Neural cell (in vitro differentiated cells): Measurements from ENCODE around the gene SLC2A4. TPM values are rescaled to one million over a fixed set of nuclear protein-coding genes. Genes with fewer than 3 reads are reported as not detected.
"Not testable (repeated sequence)": the region's sequence is repeated elsewhere in the genome, so short reads cannot be mapped to it uniquely, and the experiment has no call there.

Experiments used
- H2AFZ ChIP-seq: fragments of 200-600, 300-800 bp; sonication (generic), shearing (Covaris generic); 2 replicates; pipeline ENCODE4 v1.6.0; 2014; ENCODE audit warnings: low read depth, mild to moderate bottlenecking, antibody characterized with exemption, low read length, moderate library complexity
- H3F3A ChIP-seq: fragments of 200-600 bp; shearing (Covaris generic); 2 replicates; pipeline ENCODE4 v1.6.1; 2016; ENCODE audit warnings: mild to moderate bottlenecking, moderate library complexity, mixed read lengths, antibody characterized with exemption, low read length; ENCODE audit not compliant: insufficient read depth, poor library complexity, severe bottlenecking
- H3K27ac ChIP-seq: fragments of 200-600, 300-800 bp; sonication (generic), shearing (Covaris generic); 2 replicates; pipeline ENCODE4 v1.5.1; 2014; ENCODE audit warnings: mild to moderate bottlenecking, low read length, moderate library complexity
- H3K27me3 ChIP-seq: fragments of 300-800, 200-600 bp; sonication (generic), shearing (Covaris generic); 2 replicates; pipeline ENCODE4 v1.6.0; 2014; ENCODE audit warnings: mild to moderate bottlenecking, low read depth, low read length, moderate library complexity; ENCODE audit not compliant: insufficient read depth
- H3K36me3 ChIP-seq: fragments of 300-800, 200-600 bp; sonication (generic), shearing (Covaris generic); 2 replicates; pipeline ENCODE4 v1.5.1; 2014; ENCODE audit warnings: mild to moderate bottlenecking, antibody characterized with exemption, low read length, moderate library complexity; ENCODE audit not compliant: insufficient read depth
- H3K4me2 ChIP-seq: fragments of 300-800, 200-600 bp; sonication (generic), shearing (Covaris generic); 2 replicates; pipeline ENCODE4 v1.6.0; 2014; ENCODE audit warnings: mild to moderate bottlenecking, low read length
- H3K4me3 ChIP-seq: fragments of 300-800, 200-600 bp; sonication (generic), shearing (Covaris generic); 2 replicates; pipeline ENCODE4 v1.5.1; 2014; ENCODE audit warnings: mild to moderate bottlenecking, low read length, moderate library complexity
- H3K79me2 ChIP-seq: fragments of 200-600 bp; shearing (Covaris generic); replicated peaks from 2 replicates; pipeline ENCODE4 v1.6.0; 2014; ENCODE audit warnings: mild to moderate bottlenecking, low read length, moderate library complexity; ENCODE audit not compliant: insufficient read depth
- H3K9ac ChIP-seq: fragments of 300-800, 200-600 bp; sonication (generic), shearing (Covaris generic); 2 replicates; pipeline ENCODE4 v1.6.1; 2016; ENCODE audit warnings: mild to moderate bottlenecking, low read length, mixed read lengths
- H3K9me2 ChIP-seq: fragments of 200-600 bp; shearing (Covaris generic); 2 replicates; pipeline ENCODE4 v1.6.1; 2016; ENCODE audit warnings: mild to moderate bottlenecking, low read length, mixed read lengths; ENCODE audit not compliant: insufficient read depth
- H3K9me3 ChIP-seq: fragments of 200-600, 300-800 bp; sonication (generic), shearing (Covaris generic); 2 replicates; pipeline ENCODE4 v1.6.1; 2016; ENCODE audit warnings: mild to moderate bottlenecking, mixed run types, low read length, moderate library complexity, mixed read lengths
- H4K20me1 ChIP-seq: fragments of 200-600 bp; shearing (Covaris generic); 2 replicates; pipeline ENCODE4 v1.6.1; 2016; ENCODE audit warnings: mild to moderate bottlenecking, mixed run types; ENCODE audit not compliant: insufficient read depth
- EP300 ChIP-seq: fragments of 450-650 bp; conservative IDR thresholded peaks from 2 replicates; pipeline ENCODE4 v1.6.1; 2014; ENCODE audit warnings: antibody characterized with exemption, mild to moderate bottlenecking, moderate library complexity; ENCODE audit not compliant: poor library complexity, severe bottlenecking
- EZH2 ChIP-seq: fragments of 200-600, 300-800 bp; shearing (Covaris generic), sonication (generic); IDR thresholded peaks from 2 replicates; pipeline ENCODE4 v1.6.1; 2014; ENCODE audit warnings: antibody characterized with exemption, low read length, borderline replicate concordance, mild to moderate bottlenecking; ENCODE audit not compliant: insufficient read depth, poor library complexity, severe bottlenecking
- MXI1 ChIP-seq: fragments of 450-650 bp; conservative IDR thresholded peaks from 2 replicates; pipeline ENCODE4 v1.6.1; 2014; ENCODE audit warnings: antibody characterized with exemption, mild to moderate bottlenecking; ENCODE audit not compliant: poor library complexity, severe bottlenecking
- POLR2AphosphoS5 ChIP-seq: IDR thresholded peaks from 2 replicates; pipeline ENCODE4 v1.6.1; 2012
- RAD21 ChIP-seq: fragments of 450-650 bp; conservative IDR thresholded peaks from 2 replicates; pipeline ENCODE4 v1.6.1; 2014; ENCODE audit warnings: antibody characterized with exemption, mild to moderate bottlenecking, moderate library complexity
- SMC3 ChIP-seq: fragments of 450-650 bp; conservative IDR thresholded peaks from 2 replicates; pipeline ENCODE4 v1.6.1; 2014; ENCODE audit warnings: antibody characterized with exemption, mild to moderate bottlenecking, moderate library complexity; ENCODE audit not compliant: poor library complexity
- TAF1 ChIP-seq: IDR thresholded peaks from 2 replicates; pipeline ENCODE4 v1.6.1; 2012; ENCODE audit warnings: low read depth
- polyA plus RNA-seq: library from polyadenylated mRNA; depleted of rRNA; stranded (reverse); fragments of >200 nt; gene quantifications from 2 replicates; pipeline ENCODE4 v1.2.3, GENCODE V29; 2014
- TF ChIP-seq, protein P1 (sequence below): fragments of 450-650 bp; IDR thresholded peaks from 2 replicates; pipeline ENCODE4 v1.5.1; 2014; ENCODE audit warnings: antibody characterized with exemption, mild to moderate bottlenecking, moderate library complexity; ENCODE audit not compliant: poor library complexity, severe bottlenecking
- TF ChIP-seq, protein P2 (sequence below): IDR thresholded peaks from 2 replicates; pipeline ENCODE4 v1.6.1; 2012; ENCODE audit warnings: borderline replicate concordance

SLC2A4 gene
- polyA plus RNA-seq, 1 donor from 2014 or later = not detected

DNA sequence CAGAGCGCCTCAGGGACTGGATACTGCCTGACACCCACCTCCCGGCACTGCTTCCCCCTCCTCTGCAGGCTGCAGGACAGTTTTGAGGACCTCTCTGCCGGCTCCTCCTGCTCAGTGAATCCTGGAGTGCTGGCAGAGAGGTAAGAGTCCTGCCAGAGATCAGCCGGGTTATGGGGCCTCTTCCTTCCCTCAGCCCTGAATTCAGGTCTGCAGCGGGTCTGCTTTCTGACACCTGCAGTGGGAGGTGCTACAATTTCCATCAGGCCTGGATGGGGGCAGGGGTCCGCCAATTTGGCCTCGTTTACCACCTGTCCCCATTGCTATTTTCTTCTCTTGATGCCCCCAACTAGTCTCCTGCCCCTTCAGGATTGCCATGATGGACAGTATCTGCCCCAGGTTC, 50.6 kb downstream of the SLC2A4 start:
- no peaks in the 10 kb centered on the region for H3K9me2 ChIP-seq
- no peak overlapping the region for H3K27ac ChIP-seq
- H2AFZ ChIP-seq = no peak overlapping the region
- no peaks in the 10 kb centered on the region for H4K20me1 ChIP-seq
- no peak overlapping the region for H3K4me3 ChIP-seq
- no peaks in the 10 kb centered on the region for H3K27me3 ChIP-seq
- no peaks in the 10 kb centered on the region for H3K36me3 ChIP-seq
- no peak overlapping the region for H3K9ac ChIP-seq
- TF ChIP-seq, protein P1, sequence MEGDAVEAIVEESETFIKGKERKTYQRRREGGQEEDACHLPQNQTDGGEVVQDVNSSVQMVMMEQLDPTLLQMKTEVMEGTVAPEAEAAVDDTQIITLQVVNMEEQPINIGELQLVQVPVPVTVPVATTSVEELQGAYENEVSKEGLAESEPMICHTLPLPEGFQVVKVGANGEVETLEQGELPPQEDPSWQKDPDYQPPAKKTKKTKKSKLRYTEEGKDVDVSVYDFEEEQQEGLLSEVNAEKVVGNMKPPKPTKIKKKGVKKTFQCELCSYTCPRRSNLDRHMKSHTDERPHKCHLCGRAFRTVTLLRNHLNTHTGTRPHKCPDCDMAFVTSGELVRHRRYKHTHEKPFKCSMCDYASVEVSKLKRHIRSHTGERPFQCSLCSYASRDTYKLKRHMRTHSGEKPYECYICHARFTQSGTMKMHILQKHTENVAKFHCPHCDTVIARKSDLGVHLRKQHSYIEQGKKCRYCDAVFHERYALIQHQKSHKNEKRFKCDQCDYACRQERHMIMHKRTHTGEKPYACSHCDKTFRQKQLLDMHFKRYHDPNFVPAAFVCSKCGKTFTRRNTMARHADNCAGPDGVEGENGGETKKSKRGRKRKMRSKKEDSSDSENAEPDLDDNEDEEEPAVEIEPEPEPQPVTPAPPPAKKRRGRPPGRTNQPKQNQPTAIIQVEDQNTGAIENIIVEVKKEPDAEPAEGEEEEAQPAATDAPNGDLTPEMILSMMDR = no peak
- TF ChIP-seq TAF1 (no peak), POLR2AphosphoS5 (no peak), MXI1 (no peak), EP300 (no peak), EZH2 (no peak), RAD21 (no peak), SMC3 (no peak)
- TF ChIP-seq, protein P2, sequence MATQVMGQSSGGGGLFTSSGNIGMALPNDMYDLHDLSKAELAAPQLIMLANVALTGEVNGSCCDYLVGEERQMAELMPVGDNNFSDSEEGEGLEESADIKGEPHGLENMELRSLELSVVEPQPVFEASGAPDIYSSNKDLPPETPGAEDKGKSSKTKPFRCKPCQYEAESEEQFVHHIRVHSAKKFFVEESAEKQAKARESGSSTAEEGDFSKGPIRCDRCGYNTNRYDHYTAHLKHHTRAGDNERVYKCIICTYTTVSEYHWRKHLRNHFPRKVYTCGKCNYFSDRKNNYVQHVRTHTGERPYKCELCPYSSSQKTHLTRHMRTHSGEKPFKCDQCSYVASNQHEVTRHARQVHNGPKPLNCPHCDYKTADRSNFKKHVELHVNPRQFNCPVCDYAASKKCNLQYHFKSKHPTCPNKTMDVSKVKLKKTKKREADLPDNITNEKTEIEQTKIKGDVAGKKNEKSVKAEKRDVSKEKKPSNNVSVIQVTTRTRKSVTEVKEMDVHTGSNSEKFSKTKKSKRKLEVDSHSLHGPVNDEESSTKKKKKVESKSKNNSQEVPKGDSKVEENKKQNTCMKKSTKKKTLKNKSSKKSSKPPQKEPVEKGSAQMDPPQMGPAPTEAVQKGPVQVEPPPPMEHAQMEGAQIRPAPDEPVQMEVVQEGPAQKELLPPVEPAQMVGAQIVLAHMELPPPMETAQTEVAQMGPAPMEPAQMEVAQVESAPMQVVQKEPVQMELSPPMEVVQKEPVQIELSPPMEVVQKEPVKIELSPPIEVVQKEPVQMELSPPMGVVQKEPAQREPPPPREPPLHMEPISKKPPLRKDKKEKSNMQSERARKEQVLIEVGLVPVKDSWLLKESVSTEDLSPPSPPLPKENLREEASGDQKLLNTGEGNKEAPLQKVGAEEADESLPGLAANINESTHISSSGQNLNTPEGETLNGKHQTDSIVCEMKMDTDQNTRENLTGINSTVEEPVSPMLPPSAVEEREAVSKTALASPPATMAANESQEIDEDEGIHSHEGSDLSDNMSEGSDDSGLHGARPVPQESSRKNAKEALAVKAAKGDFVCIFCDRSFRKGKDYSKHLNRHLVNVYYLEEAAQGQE = no peak
- H3K79me2 ChIP-seq = peaks cover 9% of the 10 kb centered on the region
- no peaks in the 10 kb centered on the region for H3K9me3 ChIP-seq
- H3F3A ChIP-seq = no peaks in the 10 kb centered on the region
- no peak overlapping the region for H3K4me2 ChIP-seq

DNA sequence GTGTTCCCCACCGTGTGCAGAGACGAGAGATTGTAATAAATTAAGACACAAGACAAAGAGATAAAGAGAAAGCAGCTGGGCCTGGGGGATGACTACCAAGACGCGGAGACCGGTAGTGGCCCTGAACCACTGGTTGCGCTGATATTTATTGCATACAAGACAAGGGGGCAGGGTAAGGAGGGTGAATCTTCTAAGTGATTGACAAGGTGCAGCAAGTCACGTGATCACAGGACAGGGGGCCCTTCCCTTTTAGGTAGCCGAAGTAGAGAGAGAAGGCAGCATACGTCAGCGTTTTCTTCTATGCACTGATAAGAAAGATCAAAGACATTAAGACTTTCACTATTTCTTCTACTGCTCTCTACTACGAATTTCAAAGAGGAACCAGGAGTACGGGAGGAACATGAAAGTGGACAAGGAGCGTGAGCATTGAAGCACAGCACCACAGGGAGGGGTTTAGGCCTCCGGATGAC, 51.1 kb downstream of the SLC2A4 start:
- not testable (repeated sequence) for H4K20me1 ChIP-seq, H3K9ac ChIP-seq, H3F3A ChIP-seq, H3K9me2 ChIP-seq, H3K36me3 ChIP-seq, H2AFZ ChIP-seq, H3K4me3 ChIP-seq, H3K27me3 ChIP-seq, H3K79me2 ChIP-seq, H3K4me2 ChIP-seq, H3K27ac ChIP-seq, H3K9me3 ChIP-seq

DNA sequence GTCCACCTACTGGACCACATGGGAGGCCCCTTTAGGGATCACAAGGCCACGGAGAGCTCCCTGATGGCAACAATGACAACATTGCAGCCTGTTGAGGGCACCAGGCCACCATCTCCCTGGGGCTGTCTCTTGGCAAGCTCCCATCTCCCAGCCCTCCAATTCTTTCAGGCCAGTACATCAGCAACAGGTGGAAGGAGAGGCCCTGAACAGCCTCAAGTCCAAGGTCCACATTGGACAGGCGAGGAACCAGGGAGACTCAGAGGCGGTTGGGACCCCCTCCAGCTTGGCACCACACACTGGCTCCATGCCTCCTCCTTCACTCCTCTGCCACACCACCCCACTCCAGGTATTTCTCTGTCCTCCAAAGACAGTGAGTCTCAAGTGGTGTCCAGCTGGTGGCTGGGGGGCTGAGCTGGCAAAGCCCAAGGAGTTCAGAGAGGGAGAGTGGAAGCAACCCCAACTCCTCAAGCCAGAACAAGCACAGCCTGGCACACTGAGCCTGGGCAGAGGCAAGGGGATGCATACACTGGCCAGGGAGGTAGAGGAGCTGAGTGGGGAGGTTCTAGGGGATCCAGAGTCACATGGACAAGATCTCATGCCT, 53.5 kb downstream of the SLC2A4 start:
- Histone ChIP-seq H4K20me1 (no peaks in the 10 kb centered on the region), H3K9me3 (no peaks in the 10 kb centered on the region), H3F3A (no peaks in the 10 kb centered on the region), H3K27ac (no peak overlapping the region), H3K9ac (no peak overlapping the region), H3K4me2 (no peak overlapping the region), H3K9me2 (no peaks in the 10 kb centered on the region), H2AFZ (no peak overlapping the region), H3K27me3 (no peaks in the 10 kb centered on the region), H3K4me3 (no peak overlapping the region), H3K36me3 (no peaks in the 10 kb centered on the region), H3K79me2 (no peaks in the 10 kb centered on the region)
- TF ChIP-seq MXI1 = no peak
- TF ChIP-seq EP300 = no peak
- TF ChIP-seq SMC3 = no peak
- no peak for TF ChIP-seq POLR2AphosphoS5
- no peak for TF ChIP-seq TAF1
- TF ChIP-seq, protein P1 = no peak
- TF ChIP-seq EZH2 = no peak
- no peak for TF ChIP-seq RAD21
- TF ChIP-seq, protein P2 = no peak
